Stimulated activated CD4-positive, alpha-beta T cell treated with anti-CD3 and anti-CD28 coated beads, Interleukin-4, amount 100 ng/mL, for 1 hour (primary cell): ENCODE results near the gene TAF6.

Experiments used
- DNase-seq: peaks from one replicate; pipeline ENCODE4 v3.0.0-alpha.2; 2020

The TAF6 gene

GRCh38 chr7:100119072-100119969 lies at the start of gene TAF6, which contains the start of gene CNPY4:
Gene TAF6 (minus strand): TSS chr7:100119358. CDS start chr7:100114209, 5,149 bp downstream.
Gene CNPY4 (plus strand): TSS chr7:100119634. CDS start chr7:100119745, 111 bp downstream.
- DNase-seq = peak; percentile 96

- DNase-seq = no peak
Measured at GRCh38 chr7:100167912-100168323, 48.8 kb upstream of the TAF6 start.

- no peak for DNase-seq
Measured at GRCh38 chr7:100166970-100167911, 48.1 kb upstream of the TAF6 start.

- peak; percentile 36 for DNase-seq
Measured at GRCh38 chr7:100166317-100166940, 47.3 kb upstream of the TAF6 start.

- DNase-seq = no peak
Measured at GRCh38 chr7:100163871-100164270, 44.7 kb upstream of the TAF6 start.

- DNase-seq = no peak
Measured at GRCh38 chr7:100163006-100163531, 43.9 kb upstream of the TAF6 start.

- no peak for DNase-seq
Measured at GRCh38 chr7:100160067-100160466, 40.9 kb upstream of the TAF6 start.

GRCh38 chr7:100159099-100159623 lies 40.0 kb upstream of the TAF6 start:
- no peak for DNase-seq

GRCh38 chr7:100158229-100159098 lies 39.3 kb upstream of the TAF6 start, which contains the start of gene TRAPPC14:
Gene TRAPPC14 (minus strand): TSS chr7:100158723. CDS start chr7:100158499, 224 bp downstream.
- peak; percentile 97 for DNase-seq

GRCh38 chr7:100157334-100158228 lies 38.4 kb upstream of the TAF6 start:
- no peak for DNase-seq

GRCh38 chr7:100157069-100157333 lies 37.8 kb upstream of the TAF6 start:
- no peak for DNase-seq

- DNase-seq = no peak
Measured at GRCh38 chr7:100156331-100157068, 37.3 kb upstream of the TAF6 start.

GRCh38 chr7:100155553-100156317 lies 36.6 kb upstream of the TAF6 start:
- DNase-seq = no peak

GRCh38 chr7:100154651-100155491 lies 35.7 kb upstream of the TAF6 start:
- DNase-seq = no peak

GRCh38 chr7:100153708-100154535 lies 34.8 kb upstream of the TAF6 start:
- DNase-seq = no peak

GRCh38 chr7:100152937-100153666 lies 33.9 kb upstream of the TAF6 start:
- no peak for DNase-seq
